Nephron (organoid): Measurements from ENCODE around the gene EPM2AIP1.

Source experiments
- H3K27ac Mint-ChIP-seq, 3 experiments: 2 replicates each; pipeline ENCODE4 v1.8.0; 2020; ENCODE audit warnings: mixed read lengths in 3 of 3, mild to moderate bottlenecking in 2 of 3, moderate library complexity in 1 of 3
- H3K27me3 Mint-ChIP-seq: 2 replicates; pipeline ENCODE4 v1.8.0; 2021; ENCODE audit warnings: low read depth, mild to moderate bottlenecking, moderate library complexity, mixed read lengths
- H3K36me3 Mint-ChIP-seq: 2 replicates; pipeline ENCODE4 v1.8.0; 2020; ENCODE audit warnings: low read depth, mixed read lengths
- H3K4me1 Mint-ChIP-seq: 2 replicates; pipeline ENCODE4 v1.8.0; 2020; ENCODE audit warnings: mixed read lengths
- H3K4me3 Mint-ChIP-seq, 3 experiments: 2 replicates each; pipeline ENCODE4 v1.8.0; 2020; ENCODE audit warnings: mild to moderate bottlenecking in 3 of 3, mixed read lengths in 3 of 3, moderate library complexity in 2 of 3
- H3K9me3 Mint-ChIP-seq: 2 replicates; pipeline ENCODE4 v1.8.0; 2020; ENCODE audit warnings: mixed read lengths
- CTCF ChIP-seq, 3 experiments: fragments of 200-600 bp; sonication (generic); IDR thresholded peaks; one replicate each; pipeline ENCODE4 v1.5.0; 2021; ENCODE audit warnings: antibody characterized with exemption in 3 of 3; ENCODE audit not compliant: unreplicated experiment in 3 of 3

Gene EPM2AIP1

GRCh38 chr3:37015642-37016041 is 22.7 kb upstream of the EPM2AIP1 start:
- no peaks in the 10 kb centered on the region for H3K9me3 Mint-ChIP-seq
- TF ChIP-seq CTCF (IDR thresholded peaks at IDR 0.05; ENCODE audit: unreplicated experiment in 3 of 3), result no peak
- H3K27ac Mint-ChIP-seq, result no peak overlapping the region
- peaks cover 72% of the 10 kb centered on the region for H3K36me3 Mint-ChIP-seq
- no peak overlapping the region for H3K4me3 Mint-ChIP-seq
- H3K27me3 Mint-ChIP-seq, result no peaks in the 10 kb centered on the region
- no peaks in the 10 kb centered on the region for H3K4me1 Mint-ChIP-seq

GRCh38 chr3:37014620-37015019 is 21.7 kb upstream of the EPM2AIP1 start:
- no peaks in the 10 kb centered on the region for H3K4me1 Mint-ChIP-seq
- no peak overlapping the region for H3K27ac Mint-ChIP-seq
- no peaks in the 10 kb centered on the region for H3K27me3 Mint-ChIP-seq
- peaks cover 62% of the 10 kb centered on the region for H3K36me3 Mint-ChIP-seq
- H3K4me3 Mint-ChIP-seq, result no peak overlapping the region
- H3K9me3 Mint-ChIP-seq, result no peaks in the 10 kb centered on the region
- no peak for TF ChIP-seq CTCF (IDR thresholded peaks at IDR 0.05; ENCODE audit: unreplicated experiment in 3 of 3)

GRCh38 chr3:36993326-36994283 is 674 bp upstream of the EPM2AIP1 start, which contains the start of gene MLH1:
TSS of gene MLH1 (plus strand) at chr3:36993518. CDS start at chr3:36993548, 30 bp downstream.
- no peak for TF ChIP-seq CTCF (IDR thresholded peaks at IDR 0.05; ENCODE audit: unreplicated experiment in 3 of 3)
- Mint-ChIP-seq H3K36me3 (peaks cover 37% of the 10 kb centered on the region), H3K4me3 (no peak within 1 kb of the TSS), H3K9me3 (no peaks in the 10 kb centered on the region), H3K4me1 (peaks cover 25% of the 10 kb centered on the region), H3K27ac (no peak within 1 kb of the TSS), H3K27me3 (no peaks in the 10 kb centered on the region)

- Mint-ChIP-seq H3K36me3 (peaks cover 36% of the 10 kb centered on the region), H3K4me3 (no peak overlapping the region), H3K27ac (no peak overlapping the region), H3K4me1 (peaks cover 38% of the 10 kb centered on the region), H3K27me3 (no peaks in the 10 kb centered on the region), H3K9me3 (no peaks in the 10 kb centered on the region)
- no peak for TF ChIP-seq CTCF (IDR thresholded peaks at IDR 0.05; ENCODE audit: unreplicated experiment in 3 of 3)
Observed at GRCh38 chr3:36991923-36992805, 767 bp downstream of the EPM2AIP1 start.

GRCh38 chr3:36991147-36991546 is 1.8 kb downstream of the EPM2AIP1 start:
- TF ChIP-seq CTCF (IDR thresholded peaks at IDR 0.05; ENCODE audit: unreplicated experiment in 3 of 3), result no peak

More at GRCh38 chr3:36991147-36991546, 1.8 kb downstream of the EPM2AIP1 start:
- Mint-ChIP-seq H3K4me1 (peaks cover 38% of the 10 kb centered on the region), H3K9me3 (no peaks in the 10 kb centered on the region), H3K4me3 (no peak overlapping the region), H3K36me3 (peaks cover 32% of the 10 kb centered on the region), H3K27ac (no peak overlapping the region), H3K27me3 (no peaks in the 10 kb centered on the region)
